Activated CD8-positive, alpha-beta memory T cell treated with anti-CD3 and anti-CD28 coated beads for 48 hours (primary cell): Measurements from ENCODE around the gene SLC25A1.
"Not testable (repeated sequence)": the region's sequence is repeated elsewhere in the genome, so short reads cannot be mapped to it uniquely, and the experiment has no call there.

Source experiments
- DNase-seq, 3 experiments: peaks; one replicate each; pipeline ENCODE4 v3.0.0-alpha.2; 2020; ENCODE audit warnings: low read depth in 2 of 3, low spot score in 2 of 3

SLC25A1 gene

DNA sequence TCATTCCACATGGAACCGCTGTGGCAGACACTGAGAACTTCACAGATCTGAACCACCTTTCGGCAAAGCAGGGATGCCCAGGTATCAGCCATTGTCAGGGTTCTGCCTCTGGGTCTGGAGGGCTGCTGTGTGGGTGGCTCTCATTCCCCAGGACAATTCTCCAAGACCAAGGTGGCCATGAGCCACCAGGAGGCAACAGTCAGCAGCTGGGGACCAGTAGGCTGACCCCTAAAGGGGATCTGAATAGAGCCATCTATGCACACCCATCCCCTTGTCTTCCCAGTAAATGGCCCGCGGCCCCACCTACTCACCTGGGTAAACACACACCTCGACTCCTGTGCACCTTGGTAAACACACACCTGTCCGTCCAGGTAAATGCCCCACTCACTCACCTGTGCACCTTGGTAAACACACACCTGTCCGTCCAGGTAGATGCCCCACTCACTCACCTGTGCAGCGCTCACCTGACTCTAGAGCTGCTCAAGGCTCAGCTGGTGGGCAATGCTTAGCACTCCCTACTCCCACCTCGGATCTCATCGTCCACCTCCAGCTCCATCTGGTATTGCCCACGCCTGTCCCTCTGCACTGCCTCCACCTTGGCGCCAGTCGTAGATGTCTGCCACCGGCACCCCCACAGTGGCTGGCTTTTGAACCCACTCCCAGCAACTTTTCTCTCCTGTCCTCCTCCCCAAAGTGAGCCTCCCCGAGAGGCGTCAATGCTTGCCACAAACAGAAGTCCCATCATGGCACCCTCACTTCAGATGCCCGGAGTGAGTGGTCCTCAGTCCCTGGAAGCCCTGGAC is 10.2 kb downstream of the SLC25A1 start:
- no peak for DNase-seq

DNA sequence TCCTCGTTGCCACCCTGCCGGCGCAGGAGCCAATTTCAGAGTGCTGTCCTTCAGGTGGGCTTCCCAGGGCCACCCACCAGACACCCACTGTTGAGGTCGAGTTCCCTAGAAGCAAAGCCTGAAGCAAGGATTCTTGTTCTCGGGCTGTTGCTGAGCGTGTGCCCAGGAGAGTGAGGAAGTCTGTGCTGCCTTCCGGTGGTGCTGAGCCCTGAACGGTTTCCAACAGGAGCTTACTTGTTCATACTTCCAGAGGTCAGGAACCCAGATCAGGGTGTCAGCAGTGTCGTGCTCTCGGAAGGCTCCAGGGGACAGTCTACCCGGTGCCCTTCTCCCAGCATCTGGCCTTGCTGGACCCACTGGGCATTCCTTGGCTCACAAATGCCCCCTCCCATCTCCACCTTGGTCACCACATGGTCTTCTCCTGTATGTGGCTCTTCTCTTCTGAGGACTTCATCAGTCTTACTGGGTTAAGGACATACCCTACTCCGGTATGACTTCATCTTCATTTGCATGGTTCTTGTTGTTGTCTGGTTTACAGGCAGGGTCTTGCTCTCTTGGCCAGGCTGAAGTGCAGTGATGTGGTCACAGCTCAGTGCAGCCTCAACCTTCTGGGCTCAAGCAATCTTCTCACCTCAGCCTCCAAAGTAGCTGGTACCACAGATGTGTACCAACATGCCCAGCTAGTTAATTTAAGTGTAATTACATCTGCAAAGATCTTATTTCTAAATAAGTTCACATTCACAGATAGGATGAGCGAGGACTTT is 11.2 kb downstream of the SLC25A1 start:
- DNase-seq, result no peak

- no peak for DNase-seq
Measured at GRCh38 chr22:19166421-19166820, 12.1 kb downstream of the SLC25A1 start.

- DNase-seq, result no peak
Measured at GRCh38 chr22:19164425-19164824, 14.1 kb downstream of the SLC25A1 start.

- DNase-seq, result not testable (repeated sequence)
Measured at GRCh38 chr22:19158649-19159048, 19.9 kb downstream of the SLC25A1 start.

DNA sequence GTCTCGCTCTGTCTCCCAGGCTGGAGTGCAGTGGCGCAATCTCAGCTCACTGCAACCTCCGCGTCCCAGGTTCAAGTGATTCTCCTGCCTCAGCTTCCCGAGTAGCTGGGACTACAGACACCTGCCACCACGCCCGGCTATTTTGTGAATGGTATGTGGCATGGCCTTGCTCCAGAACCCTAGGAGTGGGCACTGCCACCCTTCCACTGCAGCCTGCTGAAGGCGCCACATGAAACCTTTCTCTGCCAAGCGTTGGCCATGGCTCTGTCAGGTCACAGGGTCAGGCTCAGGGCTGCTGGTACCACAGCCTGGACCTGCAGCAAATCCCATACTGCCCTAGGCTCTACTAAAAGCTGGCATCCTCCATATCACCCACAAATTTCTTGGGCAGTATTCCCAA is 22.4 kb downstream of the SLC25A1 start:
- not testable (repeated sequence) for DNase-seq

GRCh38 chr22:19152942-19153883 is 25.3 kb downstream of the SLC25A1 start:
- DNase-seq, result no peak

GRCh38 chr22:19151329-19152191 is 27.0 kb downstream of the SLC25A1 start:
- no peak for DNase-seq

- no peak for DNase-seq
Measured at GRCh38 chr22:19150482-19151328, 27.8 kb downstream of the SLC25A1 start.

DNA sequence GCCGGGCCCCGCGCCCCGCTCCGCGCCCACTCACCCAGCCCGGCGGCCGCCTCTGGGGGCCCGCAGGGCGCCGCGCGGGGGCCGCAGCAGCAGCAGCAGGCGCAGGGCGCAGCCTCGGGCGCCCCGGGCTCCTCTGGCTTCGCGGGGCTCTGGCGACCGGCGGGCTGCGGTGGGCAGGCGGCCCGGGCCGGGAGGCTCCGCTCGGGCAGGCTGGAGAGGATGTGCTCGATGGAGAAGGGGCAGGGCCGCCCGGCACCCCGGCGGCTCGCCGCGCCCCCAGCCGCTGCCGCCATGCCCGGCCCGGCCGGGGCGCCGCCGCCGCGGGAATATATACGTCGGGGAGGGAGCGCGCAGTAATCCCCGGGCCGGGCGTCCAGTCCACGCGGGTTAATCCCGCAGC is 28.5 kb downstream of the SLC25A1 start, which contains the start of gene GSC2:
Gene GSC2 (minus strand): TSS at position 302 of the 400 bp plus-strand sequence. CDS start 9 bp downstream, at position 293.
- no peak for DNase-seq

GRCh38 chr22:19149047-19149883 is 29.3 kb downstream of the SLC25A1 start:
- no peak for DNase-seq

- DNase-seq, result no peak
Measured at GRCh38 chr22:19148417-19149046, 30.0 kb downstream of the SLC25A1 start.

- DNase-seq, result no peak
Measured at GRCh38 chr22:19147195-19147780, 31.2 kb downstream of the SLC25A1 start.

GRCh38 chr22:19146215-19146968 is 32.1 kb downstream of the SLC25A1 start:
- no peak for DNase-seq

- DNase-seq, result peak in 1 of 3 experiments; percentile 7
Measured at GRCh38 chr22:19143967-19144400, 34.6 kb downstream of the SLC25A1 start.

DNA sequence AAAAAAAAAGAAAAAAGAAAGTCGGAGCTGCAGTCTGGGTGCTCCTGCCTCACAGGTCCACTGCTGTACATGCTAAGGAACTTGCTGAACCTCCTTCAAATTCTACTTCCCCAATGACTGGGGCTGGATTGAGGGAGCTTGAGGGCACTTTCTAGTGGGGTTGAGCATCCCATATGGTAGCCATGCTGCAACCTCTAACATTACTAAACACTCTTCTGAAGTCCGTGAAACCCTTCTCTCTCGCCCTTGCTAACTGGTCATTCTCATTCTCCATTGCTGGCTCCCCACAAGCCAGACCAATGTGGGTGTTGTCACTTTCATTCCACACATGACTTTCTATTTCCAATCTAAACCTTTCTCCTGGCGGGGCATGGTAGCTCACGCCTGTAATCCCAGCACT is 35.3 kb downstream of the SLC25A1 start:
- DNase-seq, result no peak

GRCh38 chr22:19142394-19142793 is 36.1 kb downstream of the SLC25A1 start:
- DNase-seq, result no peak
